HFFc6 (cell line): Measurements from ENCODE around the gene CTSS. TPM values are rescaled to one million over a fixed set of nuclear protein-coding genes. Genes with fewer than 3 reads are reported as not detected.
"Not testable (repeated sequence)": the region's sequence is repeated elsewhere in the genome, so short reads cannot be mapped to it uniquely, and the experiment has no call there.

ENCODE experiments used
- DNase-seq: peaks from one replicate; pipeline ENCODE4 v3.0.0-alpha.2; 2018
- H3K27ac Mint-ChIP-seq: 2 replicates; pipeline ENCODE4 v1.8.0; 2020; ENCODE audit warnings: mild to moderate bottlenecking, mixed read lengths
- H3K27me3 Mint-ChIP-seq: 2 replicates; pipeline ENCODE4 v1.8.0; 2021; ENCODE audit warnings: mild to moderate bottlenecking, moderate library complexity, mixed read lengths; ENCODE audit not compliant: insufficient read depth
- H3K36me3 Mint-ChIP-seq: 2 replicates; pipeline ENCODE4 v1.8.0; 2021; ENCODE audit warnings: low read depth, mixed read lengths
- H3K4me1 Mint-ChIP-seq: 2 replicates; pipeline ENCODE4 v1.8.0; 2020; ENCODE audit warnings: low read depth, mixed read lengths
- H3K4me3 Mint-ChIP-seq: 2 replicates; pipeline ENCODE4 v1.8.0; 2020; ENCODE audit warnings: mild to moderate bottlenecking, moderate library complexity, mixed read lengths
- H3K9me3 Mint-ChIP-seq: 2 replicates; pipeline ENCODE4 v1.8.0; 2020; ENCODE audit warnings: mild to moderate bottlenecking, mixed read lengths
- CTCF ChIP-seq: fragments of 200-600 bp; sonication (generic); IDR thresholded peaks from 2 replicates; pipeline ENCODE4 v1.5.0; 2021; ENCODE audit warnings: antibody characterized with exemption, mild to moderate bottlenecking
- total RNA-seq, 6 experiments: library from RNA; stranded (reverse); fragmentation: NEBNext Ultra II Directional; extraction: Animal tissue kit (Norgen Biotek cat#: 25700); gene quantifications; 2 replicates in 1 of 6; 3 replicates in 5 of 6; pipeline ENCODE4 v1.2.3, GENCODE V29; 2021

Gene CTSS
- total RNA-seq, 6 experiments from 2014 or later: 0.14 to 0.77 (median 0.31) TPM; not detected in 1

GRCh38 chr1:150798525-150798924 is 32.9 kb upstream of the CTSS start:
- peaks cover 44% of the 10 kb centered on the region for H3K36me3 Mint-ChIP-seq
- peak overlapping the region; percentile 1; the same call in 1 of the 2 replicates for H3K27ac Mint-ChIP-seq
- no peak for DNase-seq
- H3K4me1 Mint-ChIP-seq: peaks cover 8% of the 10 kb centered on the region; the same call in 1 of the 2 replicates
- H3K9me3 Mint-ChIP-seq: no peaks in the 10 kb centered on the region
- no peak overlapping the region for H3K4me3 Mint-ChIP-seq
- no peaks in the 10 kb centered on the region for H3K27me3 Mint-ChIP-seq
- TF ChIP-seq CTCF: no peak

- Mint-ChIP-seq H3K36me3 (peaks cover 38% of the 10 kb centered on the region), H3K9me3 (no peaks in the 10 kb centered on the region), H3K27ac (no peak overlapping the region), H3K4me3 (no peak overlapping the region), H3K27me3 (no peaks in the 10 kb centered on the region), H3K4me1 (peaks cover 8% of the 10 kb centered on the region; the same call in 1 of the 2 replicates)
- TF ChIP-seq CTCF: no peak
- no peak for DNase-seq
Observed at GRCh38 chr1:150796374-150796773, 30.8 kb upstream of the CTSS start.

GRCh38 chr1:150793778-150794177 is 28.2 kb upstream of the CTSS start:
- DNase-seq, H3K27ac Mint-ChIP-seq, H3K27me3 Mint-ChIP-seq, H3K9me3 Mint-ChIP-seq, H3K4me1 Mint-ChIP-seq, H3K4me3 Mint-ChIP-seq: not testable (repeated sequence)
- peaks cover 30% of the 10 kb centered on the region for H3K36me3 Mint-ChIP-seq

- no peaks in the 10 kb centered on the region for H3K9me3 Mint-ChIP-seq
- H3K27ac Mint-ChIP-seq: no peak overlapping the region
- no peaks in the 10 kb centered on the region for H3K27me3 Mint-ChIP-seq
- H3K4me1 Mint-ChIP-seq: no peaks in the 10 kb centered on the region; the same call in 1 of the 2 replicates
- peaks cover 25% of the 10 kb centered on the region for H3K36me3 Mint-ChIP-seq
- DNase-seq: no peak
- H3K4me3 Mint-ChIP-seq: no peak overlapping the region
- TF ChIP-seq CTCF: no peak
Observed at GRCh38 chr1:150793221-150793620, 27.6 kb upstream of the CTSS start.

- DNase-seq: no peak
- no peaks in the 10 kb centered on the region for H3K27me3 Mint-ChIP-seq
- H3K27ac Mint-ChIP-seq: no peak overlapping the region
- no peaks in the 10 kb centered on the region for H3K9me3 Mint-ChIP-seq
- H3K4me3 Mint-ChIP-seq: no peak overlapping the region
- H3K4me1 Mint-ChIP-seq: peaks cover 5% of the 10 kb centered on the region; the same call in 1 of the 2 replicates
- no peak for TF ChIP-seq CTCF
- H3K36me3 Mint-ChIP-seq: peaks cover 15% of the 10 kb centered on the region
Observed at GRCh38 chr1:150791585-150791984, 26.0 kb upstream of the CTSS start.

GRCh38 chr1:150789396-150789795 is 23.8 kb upstream of the CTSS start:
- Mint-ChIP-seq H3K9me3 (no peaks in the 10 kb centered on the region), H3K27ac (no peak overlapping the region)

More at GRCh38 chr1:150789396-150789795, 23.8 kb upstream of the CTSS start:
- no peak for TF ChIP-seq CTCF
- Mint-ChIP-seq H3K4me3 (no peak overlapping the region), H3K4me1 (peaks cover 5% of the 10 kb centered on the region; the same call in 1 of the 2 replicates), H3K36me3 (no peaks in the 10 kb centered on the region), H3K27me3 (no peaks in the 10 kb centered on the region)
- DNase-seq: no peak
